ENCODE results near the gene TMED10.
"Not testable (repeated sequence)": the region's sequence is repeated elsewhere in the genome, so short reads cannot be mapped to it uniquely, and the experiment has no call there.

The TMED10 gene

GRCh38 chr14:75191100-75191499, 14.7 kb upstream of the TMED10 start:
- no peak for DNase-seq (ENCODE audit: low read depth in 2 of 2)

GRCh38 chr14:75190023-75190422, 13.6 kb upstream of the TMED10 start:
- DNase-seq (ENCODE audit: low read depth in 2 of 2): no peak

- DNase-seq (ENCODE audit: low read depth in 2 of 2): no peak
Observed at GRCh38 chr14:75188520-75189268, 12.3 kb upstream of the TMED10 start.

- DNase-seq (ENCODE audit: low read depth in 2 of 2): no peak
Observed at GRCh38 chr14:75188086-75188485, 11.7 kb upstream of the TMED10 start.

- no peak for DNase-seq (ENCODE audit: low read depth in 2 of 2)
Observed at GRCh38 chr14:75186953-75187352, 10.5 kb upstream of the TMED10 start.

GRCh38 chr14:75185251-75186040, 9.0 kb upstream of the TMED10 start:
- DNase-seq (ENCODE audit: low read depth in 2 of 2): no peak

GRCh38 chr14:75184492-75184891, 8.1 kb upstream of the TMED10 start:
- DNase-seq (ENCODE audit: low read depth in 2 of 2): no peak

- no peak for DNase-seq (ENCODE audit: low read depth in 2 of 2)
Observed at GRCh38 chr14:75184039-75184438, 7.6 kb upstream of the TMED10 start.

- DNase-seq (ENCODE audit: low read depth in 2 of 2): no peak
Observed at GRCh38 chr14:75183225-75183624, 6.8 kb upstream of the TMED10 start.

- no peak for DNase-seq (ENCODE audit: low read depth in 2 of 2)
Observed at GRCh38 chr14:75182821-75183220, 6.4 kb upstream of the TMED10 start.

- DNase-seq (ENCODE audit: low read depth in 2 of 2): not testable (repeated sequence)
Observed at GRCh38 chr14:75182163-75182562, 5.8 kb upstream of the TMED10 start.

GRCh38 chr14:75181293-75182062, 5.1 kb upstream of the TMED10 start:
- DNase-seq (ENCODE audit: low read depth in 2 of 2): no peak

- no peak for DNase-seq (ENCODE audit: low read depth in 2 of 2)
Observed at GRCh38 chr14:75175677-75176141, 703 bp downstream of the TMED10 start.

- DNase-seq (ENCODE audit: low read depth in 2 of 2): no peak
Observed at GRCh38 chr14:75174066-75174465, 2.3 kb downstream of the TMED10 start.

GRCh38 chr14:75170772-75171171, 5.6 kb downstream of the TMED10 start:
- DNase-seq (ENCODE audit: low read depth in 2 of 2): no peak

- DNase-seq (ENCODE audit: low read depth in 2 of 2): no peak
Observed at GRCh38 chr14:75168586-75169335, 7.7 kb downstream of the TMED10 start.

GRCh38 chr14:75167325-75167724, 9.1 kb downstream of the TMED10 start:
- no peak for DNase-seq (ENCODE audit: low read depth in 2 of 2)

GRCh38 chr14:75165586-75166391, 10.6 kb downstream of the TMED10 start:
- DNase-seq (ENCODE audit: low read depth in 2 of 2): no peak

GRCh38 chr14:75164809-75165208, 11.6 kb downstream of the TMED10 start:
- DNase-seq (ENCODE audit: low read depth in 2 of 2): no peak

- DNase-seq (ENCODE audit: low read depth in 2 of 2): no peak
Observed at GRCh38 chr14:75163677-75164076, 12.7 kb downstream of the TMED10 start.

- DNase-seq (ENCODE audit: low read depth in 2 of 2): no peak
Observed at GRCh38 chr14:75162631-75163030, 13.8 kb downstream of the TMED10 start.

All from stimulated activated CD8-positive, alpha-beta memory T cell treated with anti-CD3 and anti-CD28 coated beads, Interleukin-15, amount 100 ng/mL, for 48 hours (primary cell).